ENCODE data around the gene ENAM.
"Not testable (repeated sequence)": the region's sequence is repeated elsewhere in the genome, so short reads cannot be mapped to it uniquely, and the experiment has no call there.

Gene ENAM

DNA sequence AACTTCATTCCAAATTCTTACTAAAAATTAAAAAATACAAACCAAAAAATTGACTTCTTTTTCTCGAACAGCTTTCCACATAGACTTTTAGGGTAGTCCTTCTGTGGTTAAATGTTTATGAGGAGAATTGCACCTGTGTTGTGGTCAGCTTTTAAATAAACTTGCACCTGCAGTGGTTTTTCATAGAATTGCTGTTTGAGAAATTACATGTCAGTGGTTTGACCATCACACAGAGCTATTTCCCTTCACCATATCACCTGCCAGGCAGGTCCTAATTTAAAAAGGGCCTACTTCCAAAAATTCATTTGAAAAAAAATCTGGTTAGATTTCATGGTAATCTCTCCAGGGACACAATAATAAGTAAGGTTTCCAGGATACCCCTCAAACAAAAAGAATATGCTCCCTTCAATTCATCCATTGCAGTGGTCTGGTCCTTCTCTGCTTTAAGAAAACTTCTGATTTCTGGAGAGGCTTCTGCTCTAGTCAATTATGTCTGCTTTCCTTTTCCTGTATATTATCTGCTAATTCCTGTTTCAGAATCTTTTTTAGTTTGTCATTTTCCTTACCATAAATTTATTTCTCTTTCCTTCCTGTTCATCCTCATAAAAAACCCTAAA, 49.9 kb downstream of the ENAM start:
- no peak for DNase-seq

DNA sequence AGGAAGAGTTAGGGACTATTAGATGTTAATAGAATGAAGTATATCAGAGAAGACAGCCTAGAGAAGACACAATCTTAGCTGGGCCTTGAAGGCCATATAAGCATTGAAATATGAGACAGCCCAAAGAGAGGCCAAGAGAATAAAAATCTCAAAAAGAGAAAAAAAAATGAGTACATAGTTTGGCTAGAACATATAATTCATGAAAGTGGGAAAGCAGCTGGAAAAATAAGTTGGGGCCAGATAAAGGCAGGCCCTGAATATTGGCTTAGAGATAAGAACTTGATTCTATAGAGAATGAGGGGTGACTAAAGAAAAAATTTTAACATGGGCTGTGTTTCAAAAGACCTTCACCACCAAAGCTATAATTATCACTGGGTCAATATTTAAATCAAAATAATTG, 52.4 kb downstream of the ENAM start:
- no peak for DNase-seq

DNA sequence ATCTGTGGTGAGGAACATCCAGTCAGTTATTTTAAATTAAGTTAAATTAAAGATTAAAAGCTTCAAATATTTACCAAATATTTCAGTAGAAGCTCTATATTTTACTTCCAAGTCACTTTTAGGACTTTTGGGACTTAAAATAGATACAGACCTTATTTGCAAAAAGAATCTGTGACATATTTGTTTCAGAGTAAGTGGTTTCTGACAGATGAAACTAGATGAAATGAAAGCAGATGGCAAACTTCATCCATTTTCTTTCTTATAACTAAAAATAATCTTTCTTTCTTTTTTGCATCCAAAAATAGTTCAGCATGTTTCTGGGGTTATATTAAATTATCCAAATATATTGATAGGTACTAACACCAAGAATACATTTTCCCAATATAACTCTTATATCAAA, 53.2 kb downstream of the ENAM start:
- DNase-seq: no peak

DNA sequence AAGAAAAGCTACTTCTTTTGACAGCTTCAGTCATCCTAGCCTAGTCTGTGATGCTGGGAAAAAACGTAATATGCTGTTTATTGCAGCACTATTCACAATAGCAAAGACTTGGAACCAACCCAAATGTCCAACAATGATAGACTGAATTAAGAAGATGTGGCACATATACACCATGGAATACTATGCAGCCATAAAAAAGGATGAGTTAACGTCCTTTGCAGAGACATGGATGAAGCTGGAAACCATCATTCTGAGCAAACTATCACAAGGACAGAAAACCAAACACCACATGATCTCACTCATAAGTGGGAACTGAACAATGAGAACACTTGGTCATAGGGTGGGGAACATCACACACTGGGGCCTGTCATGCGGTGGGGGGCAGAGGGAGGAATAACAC, 53.6 kb downstream of the ENAM start:
- DNase-seq: not testable (repeated sequence)

DNA sequence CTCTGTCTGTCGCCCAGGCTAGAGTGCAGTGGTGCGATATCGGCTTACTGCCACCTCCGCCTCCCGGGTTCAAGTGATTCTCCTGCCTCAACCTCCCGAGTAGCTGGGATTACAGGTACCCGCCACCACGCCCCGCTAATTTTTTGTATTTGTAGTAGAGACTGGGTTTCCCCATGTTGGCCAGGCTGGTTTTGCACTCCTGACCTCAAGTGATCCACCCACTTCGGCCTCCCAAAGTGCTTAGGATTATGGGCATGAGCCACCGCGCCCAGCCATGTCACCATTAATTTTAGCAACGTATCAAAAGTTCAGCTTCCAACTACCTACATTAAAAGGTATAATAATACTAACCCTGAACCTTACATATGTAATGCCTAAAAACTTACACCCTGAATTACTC, 58.8 kb downstream of the ENAM start:
- no peak for DNase-seq

DNA sequence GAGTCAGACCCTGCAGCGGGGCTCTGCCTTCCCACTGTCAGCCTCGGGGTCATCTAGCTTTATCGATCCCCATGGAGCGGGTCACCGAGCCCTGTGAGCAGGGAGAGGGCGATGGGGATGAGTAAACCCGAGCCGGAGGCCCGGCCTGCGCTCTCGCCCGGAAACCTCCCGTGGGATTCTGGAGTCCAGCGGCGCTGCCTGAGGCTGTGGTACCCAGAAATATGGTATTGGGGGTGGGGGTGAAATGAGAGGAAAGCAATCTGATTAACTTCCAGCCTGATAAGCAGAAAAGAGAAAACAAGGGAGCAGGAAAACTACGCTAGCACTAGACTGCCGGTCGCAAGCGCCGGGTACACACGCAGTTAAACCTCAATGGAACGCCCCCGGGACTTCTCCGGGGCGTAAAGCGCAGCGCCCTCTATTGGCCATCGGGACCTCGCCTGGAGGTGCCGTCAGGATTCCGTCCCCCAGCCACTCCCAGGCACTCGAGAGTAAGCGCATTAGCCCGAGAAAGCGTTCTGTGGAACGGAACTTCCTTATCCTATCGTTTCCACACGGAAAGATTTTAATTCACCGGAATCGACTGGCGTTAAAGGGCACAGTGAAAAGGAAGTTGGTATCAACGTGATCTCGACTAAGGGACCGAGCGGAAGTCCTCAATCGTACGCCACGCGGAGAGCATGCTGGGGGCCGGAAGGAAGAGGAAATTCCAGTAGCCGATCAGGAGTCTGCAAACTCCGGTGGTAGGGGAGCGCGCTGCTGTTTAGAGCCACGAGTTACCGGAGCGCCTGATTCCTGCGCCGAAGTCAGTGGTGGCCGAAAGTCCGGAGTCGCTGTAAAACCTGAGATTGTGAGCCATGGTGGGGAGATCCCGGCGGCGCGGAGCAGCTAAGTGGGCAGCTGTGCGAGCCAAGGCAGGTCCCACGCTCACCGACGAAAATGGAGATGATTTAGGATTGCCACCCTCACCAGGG, 59.6 kb downstream of the ENAM start, which contains the start of gene UTP3:
UTP3 (plus strand) TSS at position 712 of the 974 bp plus-strand sequence; CDS start at position 858, 146 bp downstream.
- DNase-seq: peak; percentile 86

DNA sequence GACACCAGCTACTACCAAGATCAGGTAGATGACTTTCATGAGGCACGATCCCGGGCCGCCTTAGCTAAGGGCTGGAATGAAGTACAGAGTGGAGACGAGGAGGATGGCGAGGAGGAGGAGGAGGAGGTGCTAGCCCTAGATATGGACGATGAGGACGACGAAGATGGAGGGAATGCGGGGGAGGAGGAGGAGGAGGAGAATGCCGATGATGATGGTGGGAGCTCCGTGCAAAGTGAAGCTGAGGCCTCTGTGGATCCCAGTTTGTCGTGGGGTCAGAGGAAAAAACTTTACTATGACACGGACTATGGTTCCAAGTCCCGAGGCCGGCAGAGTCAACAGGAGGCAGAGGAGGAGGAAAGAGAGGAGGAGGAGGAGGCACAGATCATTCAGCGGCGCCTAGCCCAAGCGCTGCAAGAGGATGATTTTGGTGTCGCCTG, 60.3 kb downstream of the ENAM start:
- DNase-seq: no peak

DNA sequence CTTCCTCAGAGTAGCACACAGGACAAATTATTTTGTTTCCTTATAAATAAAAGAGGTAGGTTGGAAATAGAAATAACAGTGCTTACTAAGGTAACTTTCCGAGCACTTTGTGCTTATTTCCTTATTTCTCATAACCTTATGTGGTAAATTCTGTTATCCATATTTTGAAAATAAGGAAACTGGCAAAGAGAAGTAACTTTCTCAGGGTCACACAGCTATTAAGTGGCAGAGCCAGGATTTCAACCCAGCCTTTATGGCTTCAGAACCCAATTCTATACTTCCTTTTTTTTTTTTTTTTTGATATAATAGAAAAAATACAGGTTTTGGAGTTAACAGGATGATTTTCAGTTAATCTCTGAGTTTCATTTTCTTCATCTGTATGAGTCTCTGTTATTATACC, 63.1 kb downstream of the ENAM start:
- no peak for DNase-seq

DNA sequence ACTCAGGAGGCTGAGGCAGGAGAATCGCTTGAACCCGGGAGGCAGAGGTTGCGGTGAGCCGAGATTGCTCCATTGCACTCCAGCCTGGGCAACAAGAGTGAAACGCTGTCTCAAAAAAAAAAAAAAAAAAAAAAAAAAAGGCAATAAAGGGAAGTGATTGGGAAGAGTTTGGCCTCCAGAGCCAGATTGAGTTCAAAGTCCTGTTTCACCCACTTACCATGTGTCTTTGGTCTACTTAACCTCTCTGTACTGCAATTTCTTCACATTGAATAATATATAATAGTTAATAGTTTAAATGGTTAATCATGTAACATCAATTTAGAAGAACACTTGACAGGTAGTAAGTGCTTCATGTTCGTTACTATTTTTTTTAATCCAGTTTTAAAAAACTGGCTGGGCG, 66.1 kb downstream of the ENAM start:
- DNase-seq: not testable (repeated sequence)
